Trophoblast cell (in vitro differentiated cells and primary cell): ENCODE results near the gene ING2.
A peak's percentile ranks its signal among the peaks of the same experiment; 100 is the strongest.

ENCODE experiments used
- DNase-seq, 2 donors: peaks; one replicate each; pipeline ENCODE4 v3.0.0-alpha.2; 2016
- H2AFZ ChIP-seq: 2 replicates; pipeline ENCODE4 v1.6.1; 2013; ENCODE audit warnings: low read length, moderate library complexity, mild to moderate bottlenecking; ENCODE audit not compliant: insufficient read depth, poor library complexity
- H2AK5ac ChIP-seq: 2 replicates; pipeline ENCODE4 v1.6.1; 2013; ENCODE audit warnings: mild to moderate bottlenecking, low read length
- H2BK120ac ChIP-seq: 2 replicates; pipeline ENCODE4 v1.6.1; 2013; ENCODE audit warnings: low read length, mild to moderate bottlenecking, moderate library complexity; ENCODE audit not compliant: insufficient read depth, poor library complexity
- H2BK12ac ChIP-seq: 2 replicates; pipeline ENCODE4 v1.6.1; 2013; ENCODE audit warnings: mild to moderate bottlenecking, low read length, moderate library complexity
- H2BK5ac ChIP-seq: 2 replicates; pipeline ENCODE4 v1.6.1; 2013; ENCODE audit warnings: low read length, low read depth, moderate library complexity, mild to moderate bottlenecking; ENCODE audit not compliant: poor library complexity
- H3K14ac ChIP-seq: 2 replicates; pipeline ENCODE4 v1.6.1; 2013; ENCODE audit warnings: mild to moderate bottlenecking, low read length
- H3K18ac ChIP-seq: 2 replicates; pipeline ENCODE4 v1.6.1; 2013; ENCODE audit warnings: mild to moderate bottlenecking, low read length
- H3K23ac ChIP-seq: 2 replicates; pipeline ENCODE4 v1.6.1; 2013; ENCODE audit warnings: low read length
- H3K27ac ChIP-seq: 2 replicates; pipeline ENCODE4 v1.5.1; 2013; ENCODE audit warnings: low read depth, mild to moderate bottlenecking, inconsistent platforms, low read length, moderate library complexity
- H3K27me3 ChIP-seq: 2 replicates; pipeline ENCODE4 v1.6.1; 2013; ENCODE audit warnings: inconsistent platforms, mild to moderate bottlenecking, low read length, moderate library complexity; ENCODE audit not compliant: insufficient read depth
- H3K36me3 ChIP-seq, 2 experiments: 1 replicate in 1 of 2; 2 replicates in 1 of 2; pipeline ENCODE4 v1.6.1; 2013; ENCODE audit warnings: low read length in 2 of 2, mild to moderate bottlenecking in 2 of 2, moderate library complexity in 1 of 2; ENCODE audit not compliant: insufficient read depth in 2 of 2, control insufficient read depth in 1 of 2
- H3K4ac ChIP-seq: 2 replicates; pipeline ENCODE4 v1.6.1; 2013; ENCODE audit warnings: low read depth, mild to moderate bottlenecking, low read length, moderate library complexity
- H3K4me1 ChIP-seq, 2 experiments: 1 replicate in 1 of 2; 2 replicates in 1 of 2; pipeline ENCODE4 v1.6.1; 2013; ENCODE audit warnings: low read length in 2 of 2, mild to moderate bottlenecking in 2 of 2, moderate library complexity in 1 of 2; ENCODE audit not compliant: insufficient read depth in 2 of 2, control insufficient read depth in 1 of 2
- H3K4me2 ChIP-seq: 2 replicates; pipeline ENCODE4 v1.6.1; 2013; ENCODE audit warnings: inconsistent platforms, mild to moderate bottlenecking, low read length, moderate library complexity
- H3K4me3 ChIP-seq: 2 replicates; pipeline ENCODE4 v1.5.1; 2013; ENCODE audit warnings: mild to moderate bottlenecking, low read depth, low read length, inconsistent platforms
- H3K79me1 ChIP-seq: one replicate; pipeline ENCODE4 v1.6.1; 2013; ENCODE audit warnings: low read length
- H3K79me2 ChIP-seq: 2 replicates; pipeline ENCODE4 v1.6.1; 2013; ENCODE audit warnings: low read length, mild to moderate bottlenecking; ENCODE audit not compliant: control insufficient read depth, insufficient read depth, poor library complexity
- H3K9ac ChIP-seq: 2 replicates; pipeline ENCODE4 v1.6.1; 2013; ENCODE audit warnings: mild to moderate bottlenecking, low read length
- H3K9me3 ChIP-seq: 2 replicates; pipeline ENCODE4 v1.6.1; 2013; ENCODE audit warnings: low read depth, mild to moderate bottlenecking, control low read depth, inconsistent platforms, low read length; ENCODE audit not compliant: insufficient read depth
- H4K12ac ChIP-seq: 2 replicates; pipeline ENCODE4 v1.6.1; 2013; ENCODE audit warnings: low read depth, mild to moderate bottlenecking, low read length, moderate library complexity
- H4K8ac ChIP-seq: 2 replicates; pipeline ENCODE4 v1.6.1; 2013; ENCODE audit warnings: low read depth, mild to moderate bottlenecking, low read length, moderate library complexity
- H4K91ac ChIP-seq: one replicate; pipeline ENCODE4 v1.6.1; 2013; ENCODE audit warnings: low read depth, mild to moderate bottlenecking, low read length, moderate library complexity
- whole genome bisulfite sequencing: extraction: QIAGEN DNeasy Blood & Tissue Kit; methylation state at CpG from one replicate; pipeline ENCODE4 v1.1.7; 2013; ENCODE audit warnings: missing lambda C conversion rate; ENCODE audit not compliant: insufficient read length, insufficient coverage; ENCODE audit errors: extremely low coverage; 5-methylcytosine and 5-hydroxymethylcytosine counted together

Gene ING2

GRCh38 chr4:183517194-183517593 is 12.3 kb downstream of the ING2 start:
- Histone ChIP-seq H2AFZ (no peak overlapping the region), H3K4me2 (no peak overlapping the region), H3K18ac (no peak overlapping the region), H3K14ac (no peak overlapping the region), H3K36me3 (no peaks in the 10 kb centered on the region), H4K12ac (no peak overlapping the region), H4K8ac (no peak overlapping the region), H2BK120ac (no peak overlapping the region), H3K9ac (no peak overlapping the region), H3K79me2 (no peaks in the 10 kb centered on the region), H3K23ac (no peak overlapping the region), H3K4me1 (no peaks in the 10 kb centered on the region), H3K4me3 (no peak overlapping the region), H2BK12ac (no peak overlapping the region), H3K9me3 (no peaks in the 10 kb centered on the region), H3K79me1 (no peaks in the 10 kb centered on the region), H3K27ac (no peak overlapping the region), H4K91ac (no peak overlapping the region), H3K4ac (no peak overlapping the region), H2AK5ac (no peak overlapping the region), H3K27me3 (no peaks in the 10 kb centered on the region), H2BK5ac (no peak overlapping the region)
- no CpG with 5 or more reads among the region's 2 CpGs for WGBS
- no peak for DNase-seq

GRCh38 chr4:183517781-183518180 is 12.9 kb downstream of the ING2 start:
- Histone ChIP-seq H3K4ac (no peak overlapping the region), H2AFZ (no peak overlapping the region), H3K79me1 (no peaks in the 10 kb centered on the region), H3K79me2 (no peaks in the 10 kb centered on the region), H3K36me3 (no peaks in the 10 kb centered on the region), H3K9me3 (no peaks in the 10 kb centered on the region), H3K27me3 (no peaks in the 10 kb centered on the region), H3K27ac (no peak overlapping the region), H4K12ac (no peak overlapping the region), H3K9ac (no peak overlapping the region), H4K91ac (no peak overlapping the region), H2BK120ac (no peak overlapping the region), H2BK5ac (no peak overlapping the region), H3K18ac (no peak overlapping the region), H3K4me3 (no peak overlapping the region), H2AK5ac (no peak overlapping the region), H3K23ac (no peak overlapping the region), H2BK12ac (no peak overlapping the region), H3K14ac (no peak overlapping the region), H4K8ac (no peak overlapping the region), H3K4me1 (no peaks in the 10 kb centered on the region), H3K4me2 (no peak overlapping the region)
- no peak for DNase-seq
- WGBS = no CpG with 5 or more reads among the region's 3 CpGs

- Histone ChIP-seq H3K9me3 (no peaks in the 10 kb centered on the region), H3K79me2 (no peaks in the 10 kb centered on the region), H3K36me3 (no peaks in the 10 kb centered on the region), H3K23ac (no peak overlapping the region), H2AFZ (no peak overlapping the region), H3K9ac (no peak overlapping the region), H2AK5ac (no peak overlapping the region), H2BK120ac (no peak overlapping the region), H4K91ac (no peak overlapping the region), H4K8ac (no peak overlapping the region), H4K12ac (no peak overlapping the region), H3K4me1 (no peaks in the 10 kb centered on the region), H2BK12ac (no peak overlapping the region), H3K4me3 (no peak overlapping the region), H3K14ac (no peak overlapping the region), H3K18ac (no peak overlapping the region), H3K79me1 (no peaks in the 10 kb centered on the region), H2BK5ac (no peak overlapping the region), H3K27ac (no peak overlapping the region), H3K27me3 (no peaks in the 10 kb centered on the region), H3K4me2 (no peak overlapping the region), H3K4ac (no peak overlapping the region)
- peak in 1 of 2 donors; percentile 42 for DNase-seq
- WGBS = no CpG with 5 or more reads among the region's 4 CpGs
Observed at GRCh38 chr4:183522821-183523220, 18.0 kb downstream of the ING2 start.

GRCh38 chr4:183527326-183527725 is 22.5 kb downstream of the ING2 start:
- H3K27ac ChIP-seq = no peak overlapping the region
- H4K8ac ChIP-seq = no peak overlapping the region
- H3K4me2 ChIP-seq = no peak overlapping the region
- no peaks in the 10 kb centered on the region for H3K27me3 ChIP-seq
- no peak overlapping the region for H2BK5ac ChIP-seq
- no peaks in the 10 kb centered on the region for H3K9me3 ChIP-seq
- H3K36me3 ChIP-seq = no peaks in the 10 kb centered on the region
- no peak for DNase-seq
- H4K91ac ChIP-seq = no peak overlapping the region
- no peaks in the 10 kb centered on the region for H3K79me1 ChIP-seq
- H3K23ac ChIP-seq = no peak overlapping the region
- H2AFZ ChIP-seq = no peak overlapping the region
- H4K12ac ChIP-seq = no peak overlapping the region
- no peak overlapping the region for H2AK5ac ChIP-seq
- no peak overlapping the region for H2BK120ac ChIP-seq
- H3K9ac ChIP-seq = no peak overlapping the region
- no peak overlapping the region for H3K14ac ChIP-seq
- H3K79me2 ChIP-seq = no peaks in the 10 kb centered on the region
- no peak overlapping the region for H3K18ac ChIP-seq
- no peak overlapping the region for H2BK12ac ChIP-seq
- H3K4me1 ChIP-seq = no peaks in the 10 kb centered on the region
- no peak overlapping the region for H3K4ac ChIP-seq
- no CpG with 5 or more reads among the region's 2 CpGs for WGBS
- H3K4me3 ChIP-seq = no peak overlapping the region
